Retina (tissue), 1 donor: ENCODE measurements around the gene ITCH.
A peak's percentile ranks its signal among the peaks of the same experiment; 100 is the strongest.
"Not testable (repeated sequence)": the region's sequence is repeated elsewhere in the genome, so short reads cannot be mapped to it uniquely, and the experiment has no call there.

Source experiments
- DNase-seq: peaks from one replicate; pipeline ENCODE4 v3.0.0-alpha.2; 2016

Gene ITCH

DNA sequence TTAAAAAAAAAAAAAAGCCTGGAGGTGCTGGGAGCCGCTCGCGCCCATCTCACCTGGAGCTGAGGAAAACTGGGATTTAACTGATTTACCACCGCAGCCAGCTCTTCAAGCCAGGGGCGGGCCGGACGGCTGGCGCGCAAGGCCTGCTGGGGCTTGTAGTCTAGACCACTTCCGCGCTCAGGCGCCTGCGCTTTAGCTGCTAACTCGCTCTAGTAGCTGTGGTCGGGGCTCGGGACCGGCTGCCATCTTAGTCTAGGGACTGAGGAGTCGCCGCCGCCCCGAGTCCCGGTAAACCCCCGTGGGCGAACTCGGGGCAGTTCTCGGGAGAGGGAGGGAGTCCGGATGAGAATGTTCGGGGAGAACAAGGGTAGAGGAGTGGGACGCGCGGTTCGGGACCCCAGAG is at the start of gene ITCH:
TSS of gene ITCH (plus strand) at position 212 of the 403 bp plus-strand sequence. CDS start 30,539 bp downstream, outside the sequence.
- DNase-seq, result peak; percentile 95

DNA sequence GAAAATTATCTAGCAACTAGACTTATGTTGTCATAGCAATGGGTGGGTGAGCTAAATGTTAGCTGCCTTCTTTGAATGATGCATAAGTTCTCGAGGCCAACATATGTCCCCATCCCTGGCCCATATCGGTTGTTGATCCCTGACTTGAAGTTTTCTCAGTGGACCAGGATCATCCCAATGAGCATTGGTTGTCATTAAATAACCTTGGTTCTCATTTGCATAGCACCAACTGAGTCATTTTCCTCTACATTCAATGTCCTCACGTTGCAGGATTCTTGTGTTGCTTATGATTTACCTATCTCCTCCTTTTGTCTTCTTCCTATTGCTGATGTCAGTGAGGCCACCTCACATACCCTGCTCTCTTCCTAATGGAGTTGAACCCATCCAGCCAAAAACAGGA is 47.8 kb upstream of the ITCH start:
- no peak for DNase-seq

DNA sequence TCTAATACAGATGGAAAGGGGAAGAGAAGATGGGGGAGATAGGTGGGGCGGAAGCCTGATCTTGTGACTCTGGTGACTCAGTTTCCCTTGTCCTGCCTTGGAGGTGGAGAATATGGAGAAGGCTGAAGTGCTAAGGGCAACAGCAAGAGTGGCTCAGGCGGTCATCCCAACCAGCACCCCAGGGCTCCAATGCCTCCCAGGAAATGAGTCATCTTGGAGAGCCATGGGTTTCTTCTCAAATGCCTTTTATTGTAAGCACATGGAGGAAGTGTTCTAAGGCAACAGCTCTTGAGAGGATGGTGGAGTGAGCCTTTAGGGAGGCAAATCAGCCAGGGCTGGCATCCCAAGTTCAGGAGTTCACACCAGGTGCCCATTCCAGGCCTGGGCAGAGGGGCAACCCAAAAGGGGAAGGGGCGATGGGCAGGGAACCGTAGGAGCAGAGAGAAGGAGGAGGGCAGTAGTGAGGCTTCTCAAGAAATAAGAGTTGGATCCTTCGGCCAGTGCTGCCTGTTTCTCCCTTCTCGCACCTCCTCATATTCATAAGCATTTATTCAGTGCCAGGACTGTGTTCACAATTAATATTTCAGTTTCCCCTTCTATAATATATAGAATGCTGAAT is 46.8 kb upstream of the ITCH start:
- DNase-seq, result no peak

DNA sequence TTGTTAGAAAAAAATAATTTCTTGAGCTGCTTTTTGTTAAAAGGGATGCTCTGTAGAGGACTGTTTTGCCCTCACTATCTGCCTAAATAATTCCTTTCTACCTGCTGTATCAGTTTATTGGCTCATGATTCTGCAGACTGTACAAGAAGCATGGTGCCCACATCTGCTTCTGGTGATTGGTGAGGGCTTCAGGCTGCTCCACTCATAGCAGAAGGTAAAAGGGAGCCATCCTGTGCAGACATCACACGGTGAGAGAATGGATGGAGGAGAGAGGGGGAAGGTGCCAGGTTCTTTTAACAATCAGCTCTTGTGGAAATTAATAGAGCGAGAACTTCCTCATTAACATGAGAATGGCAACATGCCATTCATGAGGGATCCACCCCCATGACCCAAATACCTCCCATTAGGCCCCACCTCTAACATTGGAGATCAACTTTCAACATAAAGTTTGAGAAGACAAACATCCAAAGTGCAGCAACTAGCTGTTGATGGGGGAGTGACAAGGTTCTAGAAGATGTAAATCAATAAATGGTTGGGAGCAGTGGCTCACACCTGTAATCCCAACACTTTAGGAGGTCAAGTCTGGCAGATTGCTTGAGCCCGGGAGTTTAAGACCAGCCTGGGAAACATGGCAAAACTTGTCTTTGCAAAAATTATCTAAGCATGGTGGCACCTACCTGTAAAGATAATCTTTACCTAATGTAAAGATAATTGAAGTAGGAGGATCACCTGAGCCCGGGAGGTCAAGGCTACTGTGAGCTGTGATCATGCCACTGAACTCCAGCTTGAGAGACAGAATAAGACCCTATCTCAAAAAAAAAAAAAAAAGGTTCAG is 44.2 kb upstream of the ITCH start:
- peak; percentile 50 for DNase-seq

DNA sequence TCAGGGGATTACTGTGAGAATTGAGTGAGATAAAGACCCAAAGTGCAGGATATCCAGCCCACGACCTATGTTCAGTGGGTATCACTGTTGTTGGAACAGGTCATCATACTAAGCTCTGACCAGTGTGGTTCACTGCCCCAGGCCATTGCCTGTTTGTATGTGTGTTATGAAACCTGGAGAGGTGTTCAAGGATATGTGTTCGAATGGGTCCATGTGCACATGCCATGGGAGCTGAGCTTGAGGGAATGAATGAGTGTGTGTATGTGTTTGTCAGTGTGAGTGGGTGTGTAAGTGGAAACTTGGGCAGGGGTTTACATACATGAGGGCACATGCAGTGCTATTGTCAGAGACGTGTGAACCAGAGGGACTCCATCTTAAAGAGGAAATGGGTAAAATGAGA is 42.2 kb upstream of the ITCH start:
- no peak for DNase-seq

DNA sequence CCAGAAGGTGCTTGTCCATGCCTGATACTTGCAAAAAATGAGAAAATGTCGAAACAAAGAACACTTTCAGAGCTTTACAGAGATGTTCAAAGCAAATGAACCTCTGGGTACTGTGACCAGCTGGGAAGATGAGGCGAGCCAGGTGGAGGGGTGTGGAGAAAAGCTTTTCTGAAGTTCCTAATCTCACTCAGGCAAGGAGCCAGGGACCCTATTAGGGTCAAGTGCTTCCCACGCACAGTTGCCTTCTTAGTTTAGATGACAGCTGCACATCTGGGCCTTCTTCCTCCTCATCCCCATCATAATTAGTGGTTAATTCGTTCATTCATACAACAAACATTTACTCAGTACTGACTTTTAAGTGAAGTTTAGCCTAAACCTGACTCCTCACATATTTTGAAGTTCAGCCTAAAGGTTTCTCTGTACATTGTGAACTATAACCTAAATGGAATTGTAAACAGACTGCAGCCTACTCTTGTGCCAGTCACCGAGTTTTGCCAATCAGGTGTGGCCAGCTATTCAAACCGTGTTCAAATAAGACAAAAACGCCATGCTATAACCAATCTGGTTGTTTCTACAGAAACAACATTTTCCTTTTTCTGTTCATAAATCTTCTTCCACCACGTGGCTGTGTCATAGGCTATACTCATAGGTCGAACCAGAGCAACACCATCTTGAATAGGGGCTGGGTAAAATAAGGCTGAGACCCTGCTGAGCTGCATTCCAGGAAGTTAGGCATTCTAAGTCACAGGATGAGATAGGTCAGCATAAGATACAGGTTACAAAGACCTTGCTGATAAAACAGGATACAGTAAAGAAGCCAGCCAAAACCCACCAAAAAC is 40.6 kb upstream of the ITCH start:
- DNase-seq, result no peak

DNA sequence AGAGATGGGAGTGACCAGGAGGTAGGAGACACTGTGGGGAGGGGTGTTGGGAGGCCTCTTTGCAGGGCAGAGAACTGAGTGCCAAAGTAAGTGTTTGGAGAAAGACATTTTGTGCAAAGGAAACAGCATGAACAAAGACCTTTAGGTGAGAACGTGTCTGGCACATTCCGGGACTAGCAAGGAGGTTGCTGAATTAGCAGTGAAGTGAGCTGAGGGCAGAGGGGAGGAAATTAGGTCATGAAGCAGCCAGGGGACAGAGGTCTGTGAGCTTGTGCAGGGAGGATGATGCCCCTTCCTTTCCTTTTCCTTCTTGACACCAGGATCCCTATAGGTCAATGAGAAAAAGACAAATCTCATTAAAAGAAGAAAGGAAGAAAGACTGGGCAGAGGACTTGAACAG is 38.5 kb upstream of the ITCH start:
- DNase-seq, result peak; percentile 23

DNA sequence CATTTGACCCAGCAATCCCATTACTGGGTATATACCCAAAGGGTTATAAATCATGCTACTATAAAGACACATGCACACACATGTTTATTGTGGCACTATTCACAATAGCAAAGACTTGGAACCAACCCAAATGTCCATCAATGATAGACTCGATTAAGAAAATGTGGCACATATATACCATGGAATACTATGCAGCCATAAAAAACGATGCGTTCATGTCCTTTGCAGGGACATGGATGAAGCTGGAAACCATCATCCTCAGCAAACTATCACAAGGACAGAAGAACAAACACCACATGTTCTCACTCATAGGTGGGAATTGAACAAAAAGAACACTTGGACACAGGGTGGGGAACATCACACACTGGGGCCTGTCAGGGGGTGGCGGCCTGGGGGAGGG is 34.9 kb upstream of the ITCH start:
- not testable (repeated sequence) for DNase-seq

DNA sequence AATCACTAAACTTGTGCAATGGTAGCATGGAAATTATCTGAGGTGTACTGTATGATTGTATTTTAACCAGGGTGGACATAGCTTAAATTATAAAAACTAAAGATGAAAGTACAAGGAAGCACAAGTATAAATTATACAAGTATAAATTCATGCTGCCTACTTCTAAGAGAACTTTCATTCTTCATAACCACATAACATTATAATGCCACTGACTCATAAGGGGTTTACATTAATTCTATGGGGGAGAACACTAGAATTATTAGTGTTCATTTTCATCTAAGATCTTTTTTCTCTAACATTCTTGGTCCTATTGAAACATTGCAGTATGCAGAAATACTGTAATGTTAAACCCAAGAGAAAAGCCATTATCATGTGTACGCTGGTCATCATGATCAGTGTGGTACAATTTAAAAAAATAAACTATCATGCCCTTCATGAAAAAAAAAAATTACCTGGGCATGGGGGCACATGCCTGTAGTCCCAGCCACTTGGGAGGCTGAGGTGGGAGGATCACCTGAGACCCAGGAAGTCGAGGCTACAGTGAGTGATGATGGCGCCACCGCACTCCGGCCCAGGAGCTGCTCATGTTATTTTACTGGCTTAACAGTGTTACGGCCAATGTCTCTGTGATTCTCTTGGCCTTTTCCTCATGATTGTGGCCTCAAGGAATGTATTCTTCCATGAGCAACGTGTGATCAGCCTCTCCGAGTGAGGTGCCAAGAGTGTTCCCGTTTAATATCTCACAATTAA is 34.0 kb upstream of the ITCH start:
- no peak for DNase-seq

DNA sequence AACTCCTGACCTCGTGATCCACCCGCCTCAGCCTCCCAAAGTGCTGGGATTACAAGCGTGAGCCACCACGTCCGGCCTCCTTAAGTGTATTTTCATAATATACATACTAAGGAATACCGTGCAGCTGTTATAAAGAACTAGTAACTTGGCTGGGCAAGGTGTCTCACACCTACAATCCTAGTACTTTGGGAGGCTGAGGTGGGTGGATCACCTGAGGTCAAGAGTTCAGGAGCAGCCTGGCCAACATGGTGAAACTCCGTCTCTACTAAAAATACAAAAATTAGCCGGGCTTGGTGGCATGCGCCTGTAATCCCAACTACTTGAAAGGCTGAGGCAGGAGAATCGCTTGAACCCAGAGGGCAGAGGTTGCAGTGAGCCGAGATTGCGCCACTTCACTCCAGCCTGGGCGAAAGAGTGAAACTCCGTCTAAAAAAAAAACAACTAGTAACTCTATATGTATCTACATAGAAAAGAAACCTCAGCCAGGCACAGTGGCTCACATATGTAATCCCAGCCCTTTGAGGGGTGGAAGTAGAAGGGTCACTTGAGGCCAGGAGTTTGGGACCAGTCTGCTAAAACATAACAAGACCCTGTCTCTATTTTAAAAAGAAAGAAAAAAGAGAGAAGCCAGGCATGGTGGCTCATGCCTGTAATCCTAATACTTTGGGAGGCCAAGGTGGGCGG is 32.1 kb upstream of the ITCH start:
- DNase-seq, result not testable (repeated sequence)

DNA sequence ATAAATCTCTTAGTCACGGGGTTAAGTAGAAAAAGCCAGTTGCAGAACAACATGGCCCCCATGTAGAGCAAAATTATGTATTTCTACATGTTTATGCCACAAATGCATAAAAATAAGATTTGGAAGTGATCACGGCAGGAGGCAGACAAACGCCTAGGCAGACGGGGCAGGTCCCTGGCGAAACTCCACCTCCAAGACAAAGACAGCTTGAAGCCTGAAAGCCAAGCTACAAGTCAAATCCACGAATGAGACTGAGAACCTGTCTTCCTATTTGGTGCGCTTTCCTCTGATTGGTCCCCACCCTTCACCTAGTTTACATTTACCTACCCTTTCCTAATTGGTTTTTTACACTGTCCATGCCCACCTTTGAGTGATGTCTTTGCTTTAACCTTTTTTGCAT is 31.2 kb upstream of the ITCH start:
- DNase-seq, result no peak

DNA sequence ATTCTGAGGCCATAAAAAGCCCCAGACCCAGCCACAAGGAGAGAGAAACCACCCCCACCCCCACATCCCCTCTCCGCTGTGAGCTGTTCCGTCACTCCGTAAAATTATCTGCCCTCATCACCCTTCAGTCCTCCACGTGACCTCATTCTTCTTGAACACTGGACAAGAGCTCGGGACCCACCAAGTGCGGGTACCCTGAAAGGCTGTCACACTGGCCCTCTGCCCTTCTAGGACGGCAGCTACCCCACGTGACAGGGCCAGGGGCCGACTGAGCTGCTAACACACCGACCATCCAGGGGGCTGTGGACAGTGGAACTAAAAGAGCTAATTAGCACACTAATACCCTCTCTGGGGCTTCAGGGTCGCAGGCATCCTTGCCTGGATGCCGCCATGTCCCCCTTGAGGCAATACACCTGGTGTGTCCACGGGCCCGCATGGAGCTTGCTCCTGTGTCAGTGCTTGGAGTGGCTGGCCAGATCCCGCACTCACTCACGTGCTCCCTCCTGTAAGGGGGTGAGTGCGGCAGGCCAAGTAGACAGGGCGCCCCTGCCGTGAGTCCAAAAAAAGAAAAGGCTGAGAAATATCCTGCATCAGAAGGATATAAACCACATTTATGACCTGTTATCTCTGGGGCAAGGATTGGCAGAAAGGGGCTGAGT is 30.7 kb upstream of the ITCH start:
- no peak for DNase-seq

DNA sequence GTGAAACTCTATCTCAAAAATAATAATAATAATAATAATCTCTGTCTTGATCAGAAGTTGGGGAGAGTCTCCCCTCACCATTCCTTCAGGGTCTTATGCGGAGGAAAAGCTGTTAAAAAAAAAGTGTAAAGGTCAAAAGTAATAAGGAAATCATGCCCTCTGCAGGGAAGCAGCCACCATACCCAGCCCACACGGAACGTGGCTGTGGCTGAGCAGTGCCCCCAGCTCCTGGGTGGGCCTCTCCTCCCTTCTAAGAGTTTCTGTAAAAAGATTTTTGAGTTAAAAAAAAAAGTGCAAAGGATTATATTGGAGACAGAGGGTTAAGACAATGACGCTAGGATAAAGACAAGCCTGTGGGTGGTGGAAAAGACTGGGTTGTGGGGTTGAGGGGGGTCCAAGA is 29.3 kb upstream of the ITCH start:
- no peak for DNase-seq

DNA sequence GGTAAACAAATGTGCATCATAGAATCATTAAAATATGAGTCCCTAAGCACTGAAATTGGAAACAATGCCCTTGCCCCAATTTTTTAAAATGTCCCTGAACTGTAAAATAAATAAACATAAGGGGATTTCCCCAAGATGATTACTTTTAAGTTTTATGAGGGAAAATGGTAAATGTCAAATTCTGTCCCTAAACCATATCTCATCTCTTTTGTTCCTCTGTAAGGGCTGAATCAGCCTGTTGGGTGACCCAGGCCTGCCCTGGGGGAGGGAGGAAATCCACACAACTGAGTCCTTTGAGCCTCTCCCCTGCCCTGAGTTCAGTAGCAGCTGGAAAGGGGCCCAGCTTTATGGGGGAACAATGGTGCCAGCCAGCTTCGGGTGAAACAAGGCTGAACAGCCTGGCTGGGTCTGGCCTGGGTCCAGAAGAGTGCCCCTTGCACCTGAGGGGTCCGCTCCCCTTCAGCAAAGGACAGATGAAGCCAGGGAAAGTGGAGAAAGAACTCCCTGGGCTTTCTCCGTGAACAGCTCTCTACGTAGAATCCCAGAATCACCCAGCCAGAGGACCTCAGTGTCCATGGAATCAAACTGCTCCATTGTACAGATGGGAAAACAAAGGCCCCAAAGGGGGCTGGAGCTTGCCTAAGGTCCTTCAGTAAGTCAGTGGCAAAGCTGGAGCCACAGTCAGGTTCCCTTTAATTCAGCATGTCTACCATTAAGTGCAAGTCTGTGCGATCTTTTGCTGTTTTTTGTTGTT is 28.2 kb upstream of the ITCH start:
- no peak for DNase-seq

DNA sequence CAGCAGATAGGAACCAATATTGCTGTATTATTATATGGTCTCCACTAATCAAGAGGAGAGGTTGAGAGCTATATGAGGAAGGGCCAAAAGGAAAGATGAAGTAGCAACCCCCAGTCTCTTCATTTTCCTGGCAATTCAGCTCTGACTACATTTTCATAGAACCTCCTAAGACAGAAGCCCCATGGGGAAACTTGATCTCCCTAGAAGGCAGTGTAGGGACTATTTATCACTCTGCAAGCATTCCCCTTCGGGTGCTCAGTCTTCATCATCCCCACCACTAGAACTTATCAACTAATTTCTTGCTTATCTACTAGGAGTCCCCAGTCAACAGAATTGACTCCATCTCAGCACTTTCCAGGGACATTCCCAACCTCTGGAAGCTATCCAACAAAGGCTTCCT is 25.5 kb upstream of the ITCH start:
- DNase-seq, result no peak

DNA sequence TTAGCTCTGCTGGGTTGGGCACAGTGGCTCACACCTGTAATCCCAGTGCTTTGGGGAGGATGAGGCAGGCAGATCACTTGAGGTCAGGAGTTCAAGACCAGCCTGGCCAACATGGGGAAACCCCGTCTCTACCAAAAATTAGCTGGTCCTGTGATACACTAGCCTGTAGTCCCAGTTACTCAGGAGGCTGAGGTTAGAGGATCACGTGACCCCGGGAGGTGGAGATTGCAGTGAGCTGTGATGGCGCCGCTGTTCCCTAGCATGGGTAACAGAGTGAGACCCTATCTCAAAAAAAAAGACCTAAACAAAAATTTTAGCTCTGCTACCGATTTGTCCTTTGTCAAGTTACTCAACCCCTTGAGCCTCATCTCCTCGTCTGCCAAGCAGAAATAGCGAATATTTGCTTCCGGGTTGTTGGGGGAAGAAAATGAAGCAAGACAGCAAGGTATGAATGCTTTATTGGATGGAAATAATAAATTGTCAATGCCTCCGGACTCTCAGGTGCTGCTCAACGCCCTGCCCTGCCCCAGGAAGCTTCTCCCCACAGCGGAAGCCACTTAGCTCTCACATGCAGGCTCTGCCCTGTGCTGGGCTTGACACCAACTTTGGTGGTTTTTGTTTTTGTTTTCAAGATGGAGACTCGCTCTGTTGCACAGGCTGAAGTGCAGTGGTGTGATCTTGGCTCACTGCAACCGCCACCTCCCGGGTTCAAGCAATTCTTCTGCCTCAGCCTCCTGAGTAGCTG is 24.9 kb upstream of the ITCH start:
- DNase-seq, result no peak

DNA sequence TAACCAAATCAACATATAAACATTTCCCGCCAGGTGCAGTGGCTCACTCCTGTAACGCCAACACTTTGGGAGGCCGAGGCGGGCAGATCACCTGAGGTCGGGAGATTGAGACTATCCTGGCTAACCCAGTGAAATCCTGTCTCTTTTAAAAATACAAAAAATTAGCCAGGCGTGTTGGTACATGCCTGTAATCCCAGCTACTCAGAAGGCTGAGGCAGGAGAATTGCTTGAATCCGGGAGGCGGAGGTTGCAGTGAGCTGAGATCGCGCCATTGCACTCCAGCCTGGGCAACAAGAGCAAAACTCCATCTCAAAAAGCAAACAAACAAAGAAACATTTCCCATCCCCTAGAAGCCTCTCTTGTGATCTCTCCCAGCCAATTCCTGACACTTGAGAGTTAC is 22.3 kb upstream of the ITCH start:
- not testable (repeated sequence) for DNase-seq

DNA sequence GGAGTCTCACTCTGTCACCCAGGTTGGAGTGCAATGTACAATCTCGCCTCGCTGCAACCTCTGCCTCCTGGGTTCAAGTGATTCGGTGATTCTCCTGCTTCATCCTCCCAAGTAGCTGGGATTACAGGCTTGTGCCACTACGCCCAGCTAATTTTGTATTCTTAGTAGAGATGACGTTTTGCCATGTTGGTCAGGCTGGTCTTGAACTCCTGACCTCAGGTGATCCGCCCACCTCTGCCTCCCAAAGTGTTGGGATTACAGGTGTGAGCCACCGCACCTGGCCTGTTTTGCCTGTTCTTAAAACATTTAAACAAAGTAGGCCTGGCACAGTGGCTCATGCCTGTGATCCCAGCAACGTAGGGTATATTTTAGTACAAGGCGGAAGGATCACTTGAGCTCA is 21.9 kb upstream of the ITCH start:
- not testable (repeated sequence) for DNase-seq

DNA sequence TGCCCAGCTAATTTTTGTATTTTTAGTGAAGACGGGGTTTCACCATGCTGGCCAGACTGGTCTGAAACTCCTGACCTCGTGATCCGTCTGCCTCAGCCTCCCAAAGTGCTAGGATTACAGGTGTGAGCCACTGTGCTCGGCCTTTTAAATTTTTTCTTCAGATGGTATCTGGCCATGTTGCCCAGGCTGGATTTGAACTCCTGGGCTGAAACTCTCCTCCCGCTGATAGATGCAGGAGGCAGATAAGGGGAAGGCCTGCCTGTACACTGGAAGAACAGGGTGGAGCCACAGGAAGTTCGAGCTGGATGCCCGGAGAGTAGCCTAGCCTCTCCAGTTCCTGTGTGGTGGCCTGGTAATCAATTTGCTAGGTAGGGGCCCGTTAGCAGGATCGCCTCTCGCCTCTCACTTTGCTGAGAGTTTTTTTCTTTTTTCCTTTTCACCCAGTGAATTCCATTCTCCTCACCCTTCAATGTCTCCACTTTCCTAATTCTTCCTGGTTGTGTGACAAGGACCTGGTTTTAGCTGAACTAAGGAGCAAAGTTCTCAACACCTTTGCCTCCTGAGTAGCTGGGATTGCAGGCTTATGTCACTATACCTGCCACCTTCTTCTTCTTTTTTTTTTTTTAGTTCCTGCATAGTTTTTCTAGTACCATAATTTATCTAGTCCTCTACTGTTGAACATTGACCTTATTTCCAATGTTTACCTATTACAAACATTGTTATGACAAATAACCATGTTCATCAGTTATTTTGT is 19.4 kb upstream of the ITCH start:
- DNase-seq, result no peak
